ENCODE measurements around the gene ATRAID. TPM values are rescaled to one million over a fixed set of nuclear protein-coding genes. Genes with fewer than 3 reads are reported as not detected.

Gene ATRAID
- total RNA-seq, 1 experiment from 2014 or later, result 108 TPM

DNA sequence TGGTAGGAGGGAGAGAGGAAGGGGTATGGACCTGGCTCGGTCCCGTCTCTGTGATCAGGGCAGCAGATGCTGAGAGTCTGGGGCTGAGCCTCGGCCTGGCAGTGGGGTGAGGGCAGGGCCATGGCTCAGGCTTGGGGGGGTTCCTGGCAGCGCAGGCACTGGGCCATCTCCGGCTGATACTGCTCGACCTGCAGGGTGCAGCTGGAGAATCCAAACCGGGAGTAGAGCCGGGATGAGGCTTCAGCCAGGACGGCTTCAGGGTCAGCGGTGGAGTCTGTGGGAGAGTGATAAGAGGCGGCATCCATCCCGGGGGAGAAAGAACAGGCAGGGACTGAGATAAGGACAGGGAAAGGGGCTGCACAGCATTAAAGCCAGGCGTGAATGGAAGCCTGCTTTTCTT lies 43.3 kb downstream of the ATRAID start:
- Histone ChIP-seq H3K9me3 (ENCODE audit: control insufficient read depth, low read depth, low read length) (no peaks in the 10 kb centered on the region), H3K23me2 (ENCODE audit: insufficient read length, low read depth, low read length, poor library complexity, severe bottlenecking) (no peaks in the 10 kb centered on the region), H3K27ac (ENCODE audit: insufficient read length, low read depth, low read length) (no peak overlapping the region), H3K4me1 (ENCODE audit: insufficient read depth, low read length) (no peaks in the 10 kb centered on the region), H3K27me3 (ENCODE audit: insufficient read depth, low read length) (no peaks in the 10 kb centered on the region; the same call in 1 of the 2 replicates), H4K5ac (ENCODE audit: insufficient read length, low read depth, low read length) (no peak overlapping the region), H2AFZ (ENCODE audit: low read length) (no peak overlapping the region), H2BK5ac (ENCODE audit: insufficient read length, low read length) (no peak overlapping the region), H2BK120ac (ENCODE audit: low read depth, low read length, poor library complexity, severe bottlenecking) (no peak overlapping the region), H3K4ac (ENCODE audit: low read depth, low read length) (no peak overlapping the region), H4K8ac (replicated peaks; ENCODE audit: insufficient read length, low read depth, low read length) (no peak overlapping the region), H2BK20ac (ENCODE audit: low read depth, low read length, poor library complexity, severe bottlenecking) (no peak overlapping the region), H3K9ac (ENCODE audit: extremely low read depth, insufficient read length, low read length) (no peak overlapping the region), H3T11ph (ENCODE audit: low read length) (no peak overlapping the region), H3K56ac (ENCODE audit: insufficient read length, low read depth, low read length) (no peak overlapping the region), H3K14ac (ENCODE audit: insufficient read depth, low read length) (no peak overlapping the region), H4K20me1 (ENCODE audit: control insufficient read depth, insufficient read depth, insufficient read length) (no peaks in the 10 kb centered on the region), H3K79me2 (ENCODE audit: insufficient read depth, low read length) (no peaks in the 10 kb centered on the region), H2BK15ac (ENCODE audit: low read depth, low read length) (no peak overlapping the region), H3K4me2 (ENCODE audit: insufficient read depth, insufficient read length, low read length) (no peak overlapping the region), H3K18ac (ENCODE audit: insufficient read length, low read depth, low read length) (no peak overlapping the region), H3K79me1 (ENCODE audit: insufficient read depth, low read depth, low read length, poor library complexity, severe bottlenecking) (no peaks in the 10 kb centered on the region), H4K91ac (ENCODE audit: insufficient read length, low read depth, low read length) (no peak overlapping the region), H2BK12ac (ENCODE audit: insufficient read length, low read depth, low read length) (no peak overlapping the region), H3K23ac (ENCODE audit: insufficient read length, low read depth, low read length) (no peak overlapping the region), H2AK5ac (ENCODE audit: insufficient read length, low read length) (no peak overlapping the region)
- TF ChIP-seq, protein P1, sequence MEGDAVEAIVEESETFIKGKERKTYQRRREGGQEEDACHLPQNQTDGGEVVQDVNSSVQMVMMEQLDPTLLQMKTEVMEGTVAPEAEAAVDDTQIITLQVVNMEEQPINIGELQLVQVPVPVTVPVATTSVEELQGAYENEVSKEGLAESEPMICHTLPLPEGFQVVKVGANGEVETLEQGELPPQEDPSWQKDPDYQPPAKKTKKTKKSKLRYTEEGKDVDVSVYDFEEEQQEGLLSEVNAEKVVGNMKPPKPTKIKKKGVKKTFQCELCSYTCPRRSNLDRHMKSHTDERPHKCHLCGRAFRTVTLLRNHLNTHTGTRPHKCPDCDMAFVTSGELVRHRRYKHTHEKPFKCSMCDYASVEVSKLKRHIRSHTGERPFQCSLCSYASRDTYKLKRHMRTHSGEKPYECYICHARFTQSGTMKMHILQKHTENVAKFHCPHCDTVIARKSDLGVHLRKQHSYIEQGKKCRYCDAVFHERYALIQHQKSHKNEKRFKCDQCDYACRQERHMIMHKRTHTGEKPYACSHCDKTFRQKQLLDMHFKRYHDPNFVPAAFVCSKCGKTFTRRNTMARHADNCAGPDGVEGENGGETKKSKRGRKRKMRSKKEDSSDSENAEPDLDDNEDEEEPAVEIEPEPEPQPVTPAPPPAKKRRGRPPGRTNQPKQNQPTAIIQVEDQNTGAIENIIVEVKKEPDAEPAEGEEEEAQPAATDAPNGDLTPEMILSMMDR (conservative IDR thresholded peaks at IDR 0.05), result no peak
- Mint-ChIP-seq H3K27ac (0 out of 7 replicates have a peak overlapping the region, but pooled peaks of 1 of the 3 experiments have one; percentile 41), H3K4me1 (peaks cover 16 to 18% of the 10 kb centered on the region in 2 experiments), H3K36me3 (ENCODE audit: insufficient read depth in 1 of 3, low read depth in 3 of 3) (no peaks in the 10 kb centered on the region), H3K4me3 (no peak overlapping the region; a peak in 1 of 5 replicates), H3K27me3 (ENCODE audit: low read depth) (peaks cover 64% of the 10 kb centered on the region), H3K9me3 (no peaks in the 10 kb centered on the region)
- DNase-seq, result no peak
- WGBS (ENCODE audit: extremely low coverage, insufficient read length, low lambda C conversion rate), result no CpG with 5 or more reads among the region's 13 CpGs
